Activated naive CD8-positive, alpha-beta T cell treated with anti-CD3 and anti-CD28 coated beads, Interleukin-2, amount 10 ng/mL, durations not matched to agents 7 days and 5 days (primary cell): Measurements from ENCODE around the gene ITPKB. TPM values are rescaled to one million over a fixed set of nuclear protein-coding genes. Genes with fewer than 3 reads are reported as not detected.

Experiments used
- ATAC-seq: fragments of 150-1000 bp; cut with Tn5 transposase; one replicate; pipeline ENCODE4 v1.10.0; 2021; ENCODE audit warnings: low read depth, moderate library complexity
- POLR2A ChIA-PET: fragments of 350-600 bp; sonication (Branson Sonifier 250); formaldehyde crosslinking; loops from one replicate; lab custom pipeline; 2021; ENCODE audit warnings: antibody characterized with exemption; lab: Charles Lee
- DNase-seq: peaks from one replicate; pipeline ENCODE4 v3.0.0; 2021
- H3K27ac Mint-ChIP-seq: one replicate; pipeline ENCODE4 v1.8.0; 2022; ENCODE audit warnings: mild to moderate bottlenecking, mixed read lengths
- H3K27me3 Mint-ChIP-seq: one replicate; pipeline ENCODE4 v1.8.0; 2022; ENCODE audit warnings: mild to moderate bottlenecking, moderate library complexity, mixed read lengths
- H3K36me3 Mint-ChIP-seq: one replicate; pipeline ENCODE4 v1.8.0; 2021; ENCODE audit warnings: mild to moderate bottlenecking, mixed read lengths
- H3K4me1 Mint-ChIP-seq: one replicate; pipeline ENCODE4 v1.8.0; 2021; ENCODE audit warnings: mixed read lengths
- H3K4me3 Mint-ChIP-seq: one replicate; pipeline ENCODE4 v1.8.0; 2022; ENCODE audit warnings: mild to moderate bottlenecking, moderate library complexity, mixed read lengths
- H3K9me3 Mint-ChIP-seq: one replicate; pipeline ENCODE4 v1.8.0; 2021; ENCODE audit warnings: mixed read lengths
- total RNA-seq, 2 experiments: library from RNA; stranded (reverse); gene quantifications; one replicate each; pipeline ENCODE4 v1.2.3, GENCODE V29; 2021

The ITPKB gene
- total RNA-seq, 2 experiments from 2014 or later, result 75.3 to 76.9 TPM

DNA sequence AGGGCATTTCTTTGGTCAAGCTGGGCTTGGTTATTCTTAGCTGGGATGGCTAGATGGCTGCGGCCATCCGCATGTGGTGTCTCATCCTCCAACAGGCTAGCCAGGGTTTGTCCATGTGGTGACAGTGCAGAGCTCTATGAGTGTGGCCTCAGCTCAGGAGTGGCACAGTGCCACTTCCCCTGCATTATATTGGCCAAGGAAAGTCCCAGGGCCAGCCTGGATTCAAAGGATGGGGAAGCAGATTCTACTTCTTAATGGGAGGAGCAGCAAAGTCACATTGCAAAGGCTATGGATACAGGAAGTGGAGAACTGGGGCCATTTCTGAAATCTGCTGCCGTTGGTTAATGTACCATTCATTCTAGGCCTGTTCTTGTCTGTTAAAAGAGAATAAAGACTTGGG, 156.1 kb downstream of the ITPKB start:
- DNase-seq, result no peak
- Mint-ChIP-seq H3K4me3 (no peak overlapping the region), H3K9me3 (no peaks in the 10 kb centered on the region), H3K4me1 (no peaks in the 10 kb centered on the region), H3K36me3 (no peaks in the 10 kb centered on the region), H3K27ac (no peak overlapping the region), H3K27me3 (peaks cover 2% of the 10 kb centered on the region)
- no peak for ATAC-seq
- POLR2A ChIA-PET, result no interaction called here

Other genes with a start within 250 kb of the ITPKB start
- gene STUM, start 190.5 kb downstream of the ITPKB start, total RNA-seq, result not detected
- 1 to 10 TPM; 6.4 to 7.2 TPM for gene PSEN2, start 131.3 kb upstream of the ITPKB start, total RNA-seq
- 10 to 100 TPM; 28.6 to 30.2 TPM for gene COQ8A, start 201.0 kb upstream of the ITPKB start, total RNA-seq